Spinal cord (tissue), 10 donors: ENCODE data around the gene NSUN6. TPM values are rescaled to one million over a fixed set of nuclear protein-coding genes. Genes with fewer than 3 reads are reported as not detected.
"Not testable (repeated sequence)": the region's sequence is repeated elsewhere in the genome, so short reads cannot be mapped to it uniquely, and the experiment has no call there.

Experiments
- DNase-seq, 6 donors: peaks; one replicate each; pipeline versions ENCODE4 v3.0.0 to v3.0.0-alpha.2; 2013 to 2015; ENCODE audit warnings: low spot score in 6 of 6, low read depth in 4 of 6
- H3K27ac ChIP-seq: one replicate; pipeline ENCODE4 v1.5.1; 2013; ENCODE audit warnings: low read depth, low read length, control low read depth
- H3K27me3 ChIP-seq: one replicate; pipeline ENCODE4 v1.6.1; 2013; ENCODE audit warnings: low read length; ENCODE audit not compliant: control insufficient read depth, insufficient read depth
- H3K36me3 ChIP-seq: one replicate; pipeline ENCODE4 v1.6.1; 2013; ENCODE audit warnings: low read length; ENCODE audit not compliant: control insufficient read depth, insufficient read depth
- H3K4me1 ChIP-seq: one replicate; pipeline ENCODE4 v1.6.1; 2013; ENCODE audit warnings: low read length; ENCODE audit not compliant: control insufficient read depth, insufficient read depth
- H3K4me3 ChIP-seq: one replicate; pipeline ENCODE4 v1.5.1; 2013; ENCODE audit warnings: low read depth, low read length, control low read depth
- H3K9me3 ChIP-seq: one replicate; pipeline ENCODE4 v1.6.1; 2013; ENCODE audit warnings: low read length; ENCODE audit not compliant: control insufficient read depth, insufficient read depth
- WGBS: methylation state at CpG from one replicate; pipeline ENCODE4 v1.1.5; 2013; ENCODE audit warnings: missing lambda C conversion rate; ENCODE audit not compliant: insufficient coverage; 5-methylcytosine and 5-hydroxymethylcytosine counted together
- polyA plus RNA-seq, 2 donors: library from polyadenylated mRNA; unstranded; fragments of 120-200 nt; gene quantifications; one replicate each; pipeline ENCODE4 v1.2.1, GENCODE V29; 2013; ENCODE audit not compliant: insufficient read length in 2 of 2
- total RNA-seq, 2 donors: library from RNA; depleted of rRNA in 1 of 2; stranded (reverse); fragments of 120-200 nt in 1 of 2; fragments of >200 nt in 1 of 2; gene quantifications; one replicate each; pipeline versions ENCODE4 v1.2.3 to v1.2.4, GENCODE V29; 2013 to 2014
- donor health status: healthy.

The NSUN6 gene
- total and polyA plus RNA-seq, 4 donors = 19.6 to 31.0 (median 25.5) TPM

- Histone ChIP-seq H3K27me3 (no peaks in the 10 kb centered on the region), H3K27ac (no peak overlapping the region), H3K36me3 (no peaks in the 10 kb centered on the region), H3K9me3 (no peaks in the 10 kb centered on the region), H3K4me1 (no peaks in the 10 kb centered on the region), H3K4me3 (no peak overlapping the region)
- no peak for DNase-seq
Observed at GRCh38 chr10:18571076-18571475, 80.3 kb downstream of the NSUN6 start.

- 94% methylated on average over 2 of the region's 2 CpGs for WGBS
- H3K27me3 ChIP-seq, H3K9me3 ChIP-seq, DNase-seq, H3K4me1 ChIP-seq, H3K4me3 ChIP-seq, H3K27ac ChIP-seq, H3K36me3 ChIP-seq: not testable (repeated sequence)
Observed at GRCh38 chr10:18570386-18570785, 81.0 kb downstream of the NSUN6 start.

- 96% methylated on average over 3 of the region's 3 CpGs for WGBS
- Histone ChIP-seq H3K4me1 (no peaks in the 10 kb centered on the region), H3K27me3 (no peaks in the 10 kb centered on the region), H3K9me3 (no peaks in the 10 kb centered on the region), H3K4me3 (no peak overlapping the region), H3K27ac (no peak overlapping the region), H3K36me3 (no peaks in the 10 kb centered on the region)
- DNase-seq = no peak
Observed at GRCh38 chr10:18567343-18567856, 84.0 kb downstream of the NSUN6 start.

- Histone ChIP-seq H3K27me3 (no peaks in the 10 kb centered on the region), H3K27ac (no peak overlapping the region), H3K4me1 (no peaks in the 10 kb centered on the region), H3K36me3 (no peaks in the 10 kb centered on the region), H3K9me3 (no peaks in the 10 kb centered on the region), H3K4me3 (no peak overlapping the region)
- WGBS = 96% methylated on average over 4 of the region's 4 CpGs
- no peak for DNase-seq
Observed at GRCh38 chr10:18566177-18566576, 85.2 kb downstream of the NSUN6 start.

GRCh38 chr10:18565006-18565405 lies 86.4 kb downstream of the NSUN6 start:
- Histone ChIP-seq H3K36me3 (no peaks in the 10 kb centered on the region), H3K27me3 (no peaks in the 10 kb centered on the region), H3K27ac (no peak overlapping the region), H3K9me3 (no peaks in the 10 kb centered on the region), H3K4me3 (no peak overlapping the region), H3K4me1 (no peaks in the 10 kb centered on the region)
- over 99% methylated on average over 5 of the region's 5 CpGs for WGBS
- no peak for DNase-seq

- 98% methylated on average over 5 of the region's 6 CpGs for WGBS
- no peaks in the 10 kb centered on the region for H3K36me3 ChIP-seq
- H3K27ac ChIP-seq = no peak overlapping the region
- H3K4me3 ChIP-seq = no peak overlapping the region
- H3K4me1 ChIP-seq = no peaks in the 10 kb centered on the region
- DNase-seq = no peak
- H3K27me3 ChIP-seq = no peaks in the 10 kb centered on the region
- no peaks in the 10 kb centered on the region for H3K9me3 ChIP-seq
Observed at GRCh38 chr10:18563003-18563726, 88.2 kb downstream of the NSUN6 start.

GRCh38 chr10:18561861-18562551 lies 89.4 kb downstream of the NSUN6 start:
- Histone ChIP-seq H3K27ac (no peak overlapping the region), H3K9me3 (no peaks in the 10 kb centered on the region), H3K27me3 (no peaks in the 10 kb centered on the region), H3K4me1 (no peaks in the 10 kb centered on the region), H3K36me3 (peaks cover 2% of the 10 kb centered on the region), H3K4me3 (no peak overlapping the region)
- WGBS = 98% methylated on average over 8 of the region's 8 CpGs
- DNase-seq = no peak

GRCh38 chr10:18557960-18558359 lies 93.4 kb downstream of the NSUN6 start:
- Histone ChIP-seq H3K36me3 (peaks cover 6% of the 10 kb centered on the region), H3K4me3 (no peak overlapping the region), H3K27ac (no peak overlapping the region), H3K27me3 (no peaks in the 10 kb centered on the region), H3K4me1 (no peaks in the 10 kb centered on the region), H3K9me3 (no peaks in the 10 kb centered on the region)
- WGBS = 100% methylated on average over 1 of the region's 1 CpG
- no peak for DNase-seq

GRCh38 chr10:18556522-18557147 lies 94.8 kb downstream of the NSUN6 start:
- no peak for DNase-seq
- Histone ChIP-seq H3K4me3 (no peak overlapping the region), H3K4me1 (no peaks in the 10 kb centered on the region), H3K9me3 (peaks cover 1% of the 10 kb centered on the region), H3K27me3 (no peaks in the 10 kb centered on the region), H3K36me3 (peaks cover 6% of the 10 kb centered on the region), H3K27ac (no peak overlapping the region)
- WGBS = 100% methylated on average over 3 of the region's 3 CpGs
